Osteoblast (primary cell): ENCODE data around the gene HK3. TPM values are rescaled to one million over a fixed set of nuclear protein-coding genes. Genes with fewer than 3 reads are reported as not detected.
A peak's percentile ranks its signal among the peaks of the same experiment; 100 is the strongest.

Experiments used
- DNase-seq: peaks from one replicate; pipeline ENCODE4 v3.0.0; 2011; ENCODE audit warnings: low spot score, mixed read lengths; ENCODE audit not compliant: insufficient read length; ENCODE audit errors: missing footprints
- H2AFZ ChIP-seq: 2 replicates; pipeline ENCODE4 v1.6.0; 2011; ENCODE audit warnings: mild to moderate bottlenecking, low read length
- H3K27ac ChIP-seq: 2 replicates; pipeline ENCODE4 v1.5.1; 2011; ENCODE audit warnings: mild to moderate bottlenecking, low read depth, low read length, moderate library complexity
- H3K27me3 ChIP-seq: 2 replicates; pipeline ENCODE4 v1.6.0; 2012; ENCODE audit warnings: mild to moderate bottlenecking, control low read depth, inconsistent platforms, low read length, moderate library complexity; ENCODE audit not compliant: insufficient read depth
- H3K36me3 ChIP-seq: 2 replicates; pipeline ENCODE4 v1.5.1; 2011; ENCODE audit warnings: mild to moderate bottlenecking, low read length, control low read depth, moderate library complexity; ENCODE audit not compliant: insufficient read depth
- H3K4me1 ChIP-seq: 2 replicates; pipeline ENCODE4 v1.5.1; 2011; ENCODE audit warnings: mild to moderate bottlenecking, low read length, control low read depth, moderate library complexity; ENCODE audit not compliant: insufficient read depth
- H3K4me2 ChIP-seq: 2 replicates; pipeline ENCODE4 v1.6.0; 2011; ENCODE audit warnings: mild to moderate bottlenecking, low read length; ENCODE audit not compliant: insufficient read depth
- H3K4me3 ChIP-seq: fragments of 200-600 bp; sonication (generic); 3 replicates; pipeline ENCODE4 v1.5.1; 2012; ENCODE audit warnings: mild to moderate bottlenecking, low read length, inconsistent platforms; ENCODE audit not compliant: insufficient read depth
- H3K79me2 ChIP-seq: 2 replicates; pipeline ENCODE4 v1.6.0; 2012; ENCODE audit warnings: mild to moderate bottlenecking, low read length, control low read depth, inconsistent platforms; ENCODE audit not compliant: insufficient read depth
- H3K9me3 ChIP-seq: 2 replicates; pipeline ENCODE4 v1.5.1; 2011; ENCODE audit warnings: low read depth, low read length, control low read depth
- H4K20me1 ChIP-seq: 2 replicates; pipeline ENCODE4 v1.6.0; 2012; ENCODE audit warnings: mild to moderate bottlenecking, low read length, control low read depth; ENCODE audit not compliant: insufficient read depth
- total RNA-seq: library from RNA; depleted of rRNA; stranded (reverse); fragments of >200 nt; gene quantifications from 2 replicates; pipeline ENCODE4 v1.2.3, GENCODE V29; 2012
- TF ChIP-seq, protein P1 (sequence below): IDR thresholded peaks from 2 replicates; pipeline ENCODE4 v1.5.1; 2011; ENCODE audit warnings: mild to moderate bottlenecking, low read depth, low read length, moderate library complexity; ENCODE audit errors: extremely low read depth

Gene HK3
- total RNA-seq, 1 donor = 1.8 TPM

DNA sequence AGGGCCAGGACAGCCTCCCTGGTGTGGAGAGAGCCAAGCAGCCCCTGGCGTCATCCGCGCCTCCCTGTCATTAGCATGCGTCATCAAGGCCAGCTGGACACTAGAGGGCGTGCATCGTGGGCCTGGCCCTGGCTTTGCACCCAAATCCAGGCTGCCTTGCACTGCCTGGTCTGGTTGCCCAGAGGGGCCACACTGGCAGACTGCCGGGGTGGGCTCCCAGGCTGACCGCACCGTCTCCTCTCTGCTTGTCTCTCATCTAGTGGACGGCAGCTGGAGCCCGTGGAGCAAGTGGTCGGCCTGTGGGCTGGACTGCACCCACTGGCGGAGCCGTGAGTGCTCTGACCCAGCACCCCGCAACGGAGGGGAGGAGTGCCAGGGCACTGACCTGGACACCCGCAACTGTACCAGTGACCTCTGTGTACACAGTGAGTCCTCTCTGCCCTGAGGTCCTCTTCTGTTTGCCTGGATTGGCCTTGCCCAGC lies 29.0 kb downstream of the HK3 start:
- Histone ChIP-seq H3K9me3 (no peaks in the 10 kb centered on the region), H4K20me1 (no peaks in the 10 kb centered on the region), H3K4me1 (no peaks in the 10 kb centered on the region), H3K79me2 (no peaks in the 10 kb centered on the region), H2AFZ (no peak overlapping the region), H3K4me2 (no peak overlapping the region), H3K4me3 (no peak overlapping the region), H3K36me3 (no peaks in the 10 kb centered on the region), H3K27me3 (peaks cover 40% of the 10 kb centered on the region), H3K27ac (no peak overlapping the region)
- DNase-seq = peak; percentile 99
- TF ChIP-seq, protein P1, sequence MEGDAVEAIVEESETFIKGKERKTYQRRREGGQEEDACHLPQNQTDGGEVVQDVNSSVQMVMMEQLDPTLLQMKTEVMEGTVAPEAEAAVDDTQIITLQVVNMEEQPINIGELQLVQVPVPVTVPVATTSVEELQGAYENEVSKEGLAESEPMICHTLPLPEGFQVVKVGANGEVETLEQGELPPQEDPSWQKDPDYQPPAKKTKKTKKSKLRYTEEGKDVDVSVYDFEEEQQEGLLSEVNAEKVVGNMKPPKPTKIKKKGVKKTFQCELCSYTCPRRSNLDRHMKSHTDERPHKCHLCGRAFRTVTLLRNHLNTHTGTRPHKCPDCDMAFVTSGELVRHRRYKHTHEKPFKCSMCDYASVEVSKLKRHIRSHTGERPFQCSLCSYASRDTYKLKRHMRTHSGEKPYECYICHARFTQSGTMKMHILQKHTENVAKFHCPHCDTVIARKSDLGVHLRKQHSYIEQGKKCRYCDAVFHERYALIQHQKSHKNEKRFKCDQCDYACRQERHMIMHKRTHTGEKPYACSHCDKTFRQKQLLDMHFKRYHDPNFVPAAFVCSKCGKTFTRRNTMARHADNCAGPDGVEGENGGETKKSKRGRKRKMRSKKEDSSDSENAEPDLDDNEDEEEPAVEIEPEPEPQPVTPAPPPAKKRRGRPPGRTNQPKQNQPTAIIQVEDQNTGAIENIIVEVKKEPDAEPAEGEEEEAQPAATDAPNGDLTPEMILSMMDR = peak; percentile 51

DNA sequence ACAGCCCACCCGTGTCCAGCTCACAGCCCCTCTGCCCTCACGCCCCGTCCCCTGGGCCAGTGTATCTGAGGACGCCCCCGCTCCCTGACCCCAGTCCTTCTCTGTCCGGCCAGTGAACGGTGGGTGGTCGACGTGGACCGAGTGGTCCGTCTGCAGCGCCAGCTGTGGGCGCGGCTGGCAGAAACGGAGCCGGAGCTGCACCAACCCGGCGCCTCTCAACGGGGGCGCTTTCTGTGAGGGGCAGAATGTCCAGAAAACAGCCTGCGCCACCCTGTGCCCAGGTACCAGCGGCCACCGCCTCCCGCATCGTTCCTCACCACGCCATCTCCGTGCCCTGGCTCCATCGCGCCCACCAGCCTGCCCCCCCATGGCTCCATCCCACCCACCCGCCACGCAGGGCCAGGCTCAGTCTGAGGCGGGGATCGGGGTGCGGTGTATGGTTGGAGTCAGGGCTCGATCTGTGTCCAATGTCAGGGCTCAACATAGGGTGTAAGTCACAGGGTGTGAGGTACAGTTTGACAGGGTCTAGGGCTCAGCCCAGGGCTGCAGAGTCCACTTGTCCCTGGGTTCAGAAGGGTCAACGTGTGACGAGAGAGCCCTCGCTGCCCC lies 29.5 kb downstream of the HK3 start:
- Histone ChIP-seq H3K4me3 (no peak overlapping the region), H3K27me3 (peaks cover 38% of the 10 kb centered on the region), H3K36me3 (no peaks in the 10 kb centered on the region), H3K4me1 (no peaks in the 10 kb centered on the region), H3K9me3 (no peaks in the 10 kb centered on the region), H2AFZ (no peak overlapping the region), H3K4me2 (no peak overlapping the region), H3K27ac (no peak overlapping the region), H3K79me2 (no peaks in the 10 kb centered on the region), H4K20me1 (no peaks in the 10 kb centered on the region)
- no peak for DNase-seq
- TF ChIP-seq, protein P1 = no peak

DNA sequence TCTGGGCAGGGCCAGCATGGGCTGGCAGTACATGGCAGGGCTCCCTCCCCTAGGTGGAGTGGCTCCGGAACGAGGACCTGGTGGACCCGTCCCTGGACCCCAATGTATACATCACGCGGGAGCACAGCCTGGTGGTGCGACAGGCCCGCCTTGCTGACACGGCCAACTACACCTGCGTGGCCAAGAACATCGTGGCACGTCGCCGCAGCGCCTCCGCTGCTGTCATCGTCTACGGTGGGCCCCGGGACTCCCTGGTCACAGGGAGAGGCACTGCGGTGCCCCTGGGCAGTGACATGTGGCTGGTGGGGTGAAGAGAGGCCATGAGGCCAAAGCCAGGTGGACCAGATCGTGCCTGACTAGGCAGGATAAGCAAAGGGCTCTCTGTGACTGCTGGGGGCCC lies 30.4 kb downstream of the HK3 start:
- Histone ChIP-seq H3K27me3 (peaks cover 41% of the 10 kb centered on the region), H3K9me3 (no peaks in the 10 kb centered on the region), H3K79me2 (no peaks in the 10 kb centered on the region), H3K27ac (no peak overlapping the region), H3K4me3 (no peak overlapping the region), H3K36me3 (no peaks in the 10 kb centered on the region), H3K4me1 (no peaks in the 10 kb centered on the region), H2AFZ (no peak overlapping the region), H3K4me2 (no peak overlapping the region), H4K20me1 (no peaks in the 10 kb centered on the region)
- DNase-seq = no peak
- TF ChIP-seq, protein P1 = no peak

DNA sequence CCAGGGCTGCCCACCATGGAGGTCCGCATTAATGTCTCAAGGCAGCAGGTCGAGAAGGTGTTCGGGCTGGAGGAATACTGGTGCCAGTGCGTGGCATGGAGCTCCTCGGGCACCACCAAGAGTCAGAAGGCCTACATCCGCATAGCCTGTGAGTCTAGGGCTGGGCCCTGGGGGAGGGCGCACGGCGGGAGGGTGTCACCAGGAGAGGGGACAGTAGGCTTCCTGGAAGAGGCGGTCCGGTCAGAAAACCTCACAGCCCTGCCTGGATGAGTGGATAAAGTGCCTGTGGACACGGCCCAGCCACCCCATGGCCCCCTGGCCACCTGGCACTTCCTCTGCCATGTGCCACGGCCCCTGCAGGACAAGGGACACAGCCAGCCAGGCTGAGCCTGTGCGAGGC lies 31.0 kb downstream of the HK3 start:
- Histone ChIP-seq H3K36me3 (no peaks in the 10 kb centered on the region), H3K4me1 (no peaks in the 10 kb centered on the region), H3K9me3 (no peaks in the 10 kb centered on the region), H2AFZ (no peak overlapping the region), H3K27me3 (peaks cover 37% of the 10 kb centered on the region), H4K20me1 (no peaks in the 10 kb centered on the region), H3K27ac (no peak overlapping the region), H3K79me2 (no peaks in the 10 kb centered on the region), H3K4me3 (no peak overlapping the region), H3K4me2 (no peak overlapping the region)
- DNase-seq = no peak
- TF ChIP-seq, protein P1 = no peak
